ENCODE results near the gene SULF2.

Gene SULF2

DNA sequence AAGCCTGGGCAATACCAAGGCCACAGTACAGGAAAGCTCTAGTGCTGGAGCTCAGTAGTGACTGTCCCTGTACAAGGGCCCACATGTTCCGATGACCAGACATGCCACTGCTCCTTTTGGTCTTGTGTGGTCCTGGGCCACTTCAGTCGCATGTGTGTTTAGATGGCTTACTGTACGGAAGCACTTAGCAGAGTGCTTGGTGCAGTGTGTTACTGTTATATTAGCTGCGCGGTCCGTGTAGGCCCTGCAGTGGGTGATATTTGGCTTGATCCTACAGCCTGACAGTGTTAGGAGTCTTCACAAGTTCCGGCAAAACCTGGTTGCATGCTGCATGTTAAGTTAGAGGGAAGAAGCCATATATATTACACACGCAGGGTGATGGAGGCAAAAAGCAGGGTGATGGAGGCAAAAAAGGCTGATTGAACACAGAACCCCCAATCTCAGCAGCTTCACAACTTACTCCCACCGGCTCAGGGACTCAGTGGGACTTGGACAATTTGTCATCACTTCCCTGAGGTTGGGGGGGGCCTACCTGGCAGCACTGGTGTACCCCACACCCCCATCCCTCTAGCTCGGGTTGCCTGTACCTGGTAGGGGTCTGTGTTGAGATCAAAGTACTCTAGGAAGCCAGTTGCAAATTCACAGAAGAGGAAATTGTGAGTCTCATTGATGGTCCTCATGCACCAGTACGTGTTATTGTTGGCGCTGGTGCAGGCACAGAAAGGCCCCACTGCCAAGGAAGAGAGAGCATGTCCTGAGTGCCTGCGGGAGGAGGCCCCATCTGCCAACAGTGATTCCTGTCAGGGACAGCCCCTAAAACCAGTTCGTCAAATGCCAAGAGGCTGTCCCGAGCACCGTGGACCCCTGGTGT lies 122.6 kb downstream of the SULF2 start:
- no peak overlapping the region for H3K4me3 ChIP-seq (replicated peaks; ENCODE audit: low read depth, low read length)
- DNase-seq (ENCODE audit: extremely low read depth, low read depth) = no peak
- TF ChIP-seq, protein P1, sequence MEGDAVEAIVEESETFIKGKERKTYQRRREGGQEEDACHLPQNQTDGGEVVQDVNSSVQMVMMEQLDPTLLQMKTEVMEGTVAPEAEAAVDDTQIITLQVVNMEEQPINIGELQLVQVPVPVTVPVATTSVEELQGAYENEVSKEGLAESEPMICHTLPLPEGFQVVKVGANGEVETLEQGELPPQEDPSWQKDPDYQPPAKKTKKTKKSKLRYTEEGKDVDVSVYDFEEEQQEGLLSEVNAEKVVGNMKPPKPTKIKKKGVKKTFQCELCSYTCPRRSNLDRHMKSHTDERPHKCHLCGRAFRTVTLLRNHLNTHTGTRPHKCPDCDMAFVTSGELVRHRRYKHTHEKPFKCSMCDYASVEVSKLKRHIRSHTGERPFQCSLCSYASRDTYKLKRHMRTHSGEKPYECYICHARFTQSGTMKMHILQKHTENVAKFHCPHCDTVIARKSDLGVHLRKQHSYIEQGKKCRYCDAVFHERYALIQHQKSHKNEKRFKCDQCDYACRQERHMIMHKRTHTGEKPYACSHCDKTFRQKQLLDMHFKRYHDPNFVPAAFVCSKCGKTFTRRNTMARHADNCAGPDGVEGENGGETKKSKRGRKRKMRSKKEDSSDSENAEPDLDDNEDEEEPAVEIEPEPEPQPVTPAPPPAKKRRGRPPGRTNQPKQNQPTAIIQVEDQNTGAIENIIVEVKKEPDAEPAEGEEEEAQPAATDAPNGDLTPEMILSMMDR (IDR thresholded peaks at IDR 0.05; ENCODE audit: low read depth, low read length, missing control alignments) = no peak

DNA sequence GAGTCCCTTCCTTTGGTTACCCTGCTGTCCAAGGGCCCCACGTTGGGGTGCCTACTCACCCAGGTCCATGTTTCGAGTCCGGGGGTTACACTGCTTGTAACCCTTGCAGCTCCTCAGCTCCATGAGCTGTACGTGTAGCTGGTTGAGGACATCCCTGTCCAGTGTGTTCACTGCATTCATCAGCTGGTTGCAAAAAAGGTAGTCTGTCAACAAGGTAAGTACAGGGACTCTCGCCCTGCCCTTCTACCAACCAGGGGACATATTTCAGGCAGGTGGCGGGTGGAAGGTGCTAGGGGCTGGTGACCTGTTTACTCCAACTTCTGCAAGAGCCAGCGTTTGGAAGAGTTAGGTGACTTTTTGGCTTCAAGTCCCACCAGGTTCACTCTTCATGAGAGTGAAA lies 123.6 kb downstream of the SULF2 start:
- TF ChIP-seq, protein P1 (IDR thresholded peaks at IDR 0.05; ENCODE audit: low read depth, low read length, missing control alignments) = no peak
- DNase-seq (ENCODE audit: extremely low read depth, low read depth) = no peak
- H3K4me3 ChIP-seq (replicated peaks; ENCODE audit: low read depth, low read length) = no peak overlapping the region

DNA sequence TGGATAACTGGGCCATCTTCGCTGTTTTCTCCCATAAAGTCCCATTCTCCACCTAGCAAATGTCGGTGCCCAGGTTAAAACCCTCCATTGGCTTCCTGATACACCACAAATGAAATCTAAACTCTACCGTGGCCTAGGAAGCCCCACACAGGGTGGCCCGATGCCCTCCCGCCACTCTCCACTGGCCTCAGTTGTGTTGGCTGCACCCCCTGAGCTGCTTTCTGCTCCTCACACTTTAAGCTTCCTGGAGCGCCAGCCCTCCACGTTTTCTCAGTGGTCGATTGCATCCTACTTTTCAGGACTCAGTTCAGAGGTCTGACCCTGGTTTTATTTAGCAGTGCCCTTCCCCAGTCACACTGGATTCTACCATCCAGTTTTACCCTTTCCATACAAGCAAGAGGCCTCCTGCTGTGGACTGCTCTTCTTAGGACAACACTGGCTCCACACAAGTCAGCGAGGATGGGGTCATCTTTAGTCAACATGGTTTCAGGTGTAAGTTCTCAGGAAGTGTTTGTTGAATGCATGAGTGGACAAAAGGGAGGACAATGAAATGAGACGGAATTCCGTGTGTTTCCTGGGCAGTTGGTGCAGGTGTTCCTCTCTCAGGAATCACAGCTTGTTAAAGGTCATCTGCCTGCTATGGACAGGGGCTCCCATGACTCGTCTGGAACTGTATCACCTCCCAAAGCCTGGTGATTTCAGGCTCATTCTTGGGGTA lies 124.1 kb downstream of the SULF2 start:
- TF ChIP-seq, protein P1 (IDR thresholded peaks at IDR 0.05; ENCODE audit: low read depth, low read length, missing control alignments) = no peak
- no peak for DNase-seq (ENCODE audit: extremely low read depth, low read depth)
- H3K4me3 ChIP-seq (replicated peaks; ENCODE audit: low read depth, low read length) = no peak overlapping the region

DNA sequence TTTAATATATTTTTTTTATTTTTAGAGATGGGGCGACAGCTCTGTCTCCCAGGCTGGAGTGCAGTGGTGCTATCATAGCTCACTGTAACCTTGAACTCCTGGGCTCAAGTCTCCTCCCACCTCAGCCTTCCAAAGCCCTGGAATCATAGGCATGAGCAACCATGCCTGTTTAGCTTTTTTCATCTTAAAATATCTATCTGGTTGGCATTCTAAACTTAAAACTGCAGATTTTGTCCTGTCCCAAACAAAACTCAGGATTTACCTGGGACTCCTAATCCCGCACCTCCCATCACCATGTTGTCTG lies 124.7 kb downstream of the SULF2 start:
- no peak overlapping the region for H3K4me3 ChIP-seq (replicated peaks; ENCODE audit: low read depth, low read length)
- TF ChIP-seq, protein P1 (IDR thresholded peaks at IDR 0.05; ENCODE audit: low read depth, low read length, missing control alignments) = no peak

DNA sequence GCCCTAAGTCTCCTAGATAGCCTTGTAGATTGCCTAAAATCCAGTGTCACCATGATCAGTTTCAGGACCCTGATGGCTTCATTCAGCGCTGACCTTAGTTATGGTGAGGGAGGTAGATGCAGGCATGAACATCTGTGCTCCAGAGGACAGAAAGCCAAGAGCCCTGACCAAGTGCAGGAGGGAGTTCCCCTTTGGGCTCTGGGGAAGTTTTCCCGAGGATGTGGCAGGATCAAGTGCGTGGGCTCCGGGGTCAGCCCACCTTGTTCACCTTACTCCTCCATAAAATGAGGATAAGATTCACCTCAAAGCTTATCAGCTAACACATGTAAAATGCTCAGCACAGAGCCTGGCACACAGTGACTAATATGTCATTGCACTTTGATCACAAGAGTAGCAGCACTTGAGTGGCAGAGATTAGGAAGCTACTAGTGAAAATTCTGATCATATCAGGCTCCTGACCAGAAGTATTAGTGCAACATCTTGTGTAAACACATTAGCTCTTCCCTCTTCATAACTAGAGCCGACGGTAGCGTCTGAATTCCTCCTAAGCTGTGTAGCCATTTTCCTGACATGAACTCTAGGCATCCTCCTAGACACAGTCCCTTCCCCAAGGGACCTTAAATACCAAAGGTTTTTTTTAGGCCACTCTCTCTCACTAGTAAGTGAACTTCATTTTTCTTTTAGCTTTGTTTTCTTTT lies 125.2 kb downstream of the SULF2 start:
- TF ChIP-seq, protein P1 (IDR thresholded peaks at IDR 0.05; ENCODE audit: low read depth, low read length, missing control alignments) = no peak
- no peak overlapping the region for H3K4me3 ChIP-seq (replicated peaks; ENCODE audit: low read depth, low read length)
- DNase-seq (ENCODE audit: extremely low read depth, low read depth) = no peak

More for the DNA sequence above, 124.7 kb downstream of the SULF2 start:
- no peak for DNase-seq (ENCODE audit: extremely low read depth, low read depth)

DNA sequence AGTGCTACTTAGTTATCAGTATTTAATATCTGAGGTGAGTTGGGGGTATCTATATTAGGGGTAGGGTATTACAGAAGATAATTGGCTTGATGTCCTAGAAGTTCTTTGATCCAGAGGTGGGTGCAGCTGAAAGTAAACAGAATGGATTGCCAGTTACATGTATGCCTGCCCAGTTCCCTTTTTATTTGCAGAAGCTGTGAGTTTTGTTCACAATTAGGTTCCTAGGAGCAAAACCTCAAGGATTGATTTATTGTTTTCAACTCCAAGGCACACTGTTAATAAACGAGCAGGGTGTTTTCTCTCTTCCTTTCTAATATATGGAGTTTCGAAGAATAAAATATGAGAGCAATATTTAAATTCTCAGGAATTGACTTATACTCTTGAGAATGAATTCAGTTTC lies 129.0 kb downstream of the SULF2 start:
- no peak overlapping the region for H3K4me3 ChIP-seq (replicated peaks; ENCODE audit: low read depth, low read length)
- no peak for DNase-seq (ENCODE audit: extremely low read depth, low read depth)
- TF ChIP-seq, protein P1 (IDR thresholded peaks at IDR 0.05; ENCODE audit: low read depth, low read length, missing control alignments) = no peak
